ENCODE results near the gene KNL1.

Gene KNL1

DNA sequence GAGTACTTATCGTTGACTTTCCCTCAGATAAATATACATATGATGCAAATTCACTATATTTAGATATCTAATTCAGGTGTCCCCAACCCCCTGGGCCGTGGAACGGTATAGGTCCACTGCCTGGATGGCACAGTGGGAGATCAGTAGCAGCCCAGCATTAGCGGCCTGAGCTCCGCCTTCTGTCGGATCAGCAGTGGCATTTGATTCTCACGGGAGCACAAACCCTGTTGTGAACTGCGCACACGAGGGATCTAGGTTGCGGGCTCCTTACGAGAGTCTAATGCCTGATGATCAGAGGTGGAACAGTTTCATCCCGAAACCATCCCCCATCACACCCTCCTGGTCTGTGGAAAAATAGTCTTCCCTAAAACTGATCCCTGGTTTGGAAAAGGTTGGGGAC lies 6.9 kb downstream of the KNL1 start:
- Histone ChIP-seq H3K79me2 (ENCODE audit: insufficient read depth, low read length) (peaks cover 64% of the 10 kb centered on the region), H4K20me1 (ENCODE audit: insufficient read depth, low read length) (no peaks in the 10 kb centered on the region), H3K4me2 (ENCODE audit: low read length) (no peak overlapping the region), H3K9me3 (ENCODE audit: low read length) (no peaks in the 10 kb centered on the region), H3K9ac (ENCODE audit: low read length) (no peak overlapping the region), H3K27ac (ENCODE audit: low read depth, low read length, poor library complexity, severe bottlenecking) (no peak overlapping the region), H3K9me2 (ENCODE audit: low read depth, low read length) (no peaks in the 10 kb centered on the region), H3K27me3 (ENCODE audit: insufficient read depth, low read length) (no peaks in the 10 kb centered on the region), H3K4me1 (ENCODE audit: insufficient read depth, low read length, severe bottlenecking) (peaks cover 10% of the 10 kb centered on the region), H3K4me3 (ENCODE audit: low read depth, low read length, poor library complexity, severe bottlenecking) (no peak overlapping the region), H3K36me3 (ENCODE audit: insufficient read depth, low read length) (peaks cover 39% of the 10 kb centered on the region), H2AFZ (ENCODE audit: low read length) (no peak overlapping the region), H3F3A (ENCODE audit: insufficient read depth, low read length) (no peaks in the 10 kb centered on the region)
- no peak for TF ChIP-seq EZH2 (IDR thresholded peaks at IDR 0.05; ENCODE audit: borderline replicate concordance, low read length)
- TF ChIP-seq, protein P1, sequence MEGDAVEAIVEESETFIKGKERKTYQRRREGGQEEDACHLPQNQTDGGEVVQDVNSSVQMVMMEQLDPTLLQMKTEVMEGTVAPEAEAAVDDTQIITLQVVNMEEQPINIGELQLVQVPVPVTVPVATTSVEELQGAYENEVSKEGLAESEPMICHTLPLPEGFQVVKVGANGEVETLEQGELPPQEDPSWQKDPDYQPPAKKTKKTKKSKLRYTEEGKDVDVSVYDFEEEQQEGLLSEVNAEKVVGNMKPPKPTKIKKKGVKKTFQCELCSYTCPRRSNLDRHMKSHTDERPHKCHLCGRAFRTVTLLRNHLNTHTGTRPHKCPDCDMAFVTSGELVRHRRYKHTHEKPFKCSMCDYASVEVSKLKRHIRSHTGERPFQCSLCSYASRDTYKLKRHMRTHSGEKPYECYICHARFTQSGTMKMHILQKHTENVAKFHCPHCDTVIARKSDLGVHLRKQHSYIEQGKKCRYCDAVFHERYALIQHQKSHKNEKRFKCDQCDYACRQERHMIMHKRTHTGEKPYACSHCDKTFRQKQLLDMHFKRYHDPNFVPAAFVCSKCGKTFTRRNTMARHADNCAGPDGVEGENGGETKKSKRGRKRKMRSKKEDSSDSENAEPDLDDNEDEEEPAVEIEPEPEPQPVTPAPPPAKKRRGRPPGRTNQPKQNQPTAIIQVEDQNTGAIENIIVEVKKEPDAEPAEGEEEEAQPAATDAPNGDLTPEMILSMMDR (IDR thresholded peaks at IDR 0.05; ENCODE audit: low read length) = no peak

DNA sequence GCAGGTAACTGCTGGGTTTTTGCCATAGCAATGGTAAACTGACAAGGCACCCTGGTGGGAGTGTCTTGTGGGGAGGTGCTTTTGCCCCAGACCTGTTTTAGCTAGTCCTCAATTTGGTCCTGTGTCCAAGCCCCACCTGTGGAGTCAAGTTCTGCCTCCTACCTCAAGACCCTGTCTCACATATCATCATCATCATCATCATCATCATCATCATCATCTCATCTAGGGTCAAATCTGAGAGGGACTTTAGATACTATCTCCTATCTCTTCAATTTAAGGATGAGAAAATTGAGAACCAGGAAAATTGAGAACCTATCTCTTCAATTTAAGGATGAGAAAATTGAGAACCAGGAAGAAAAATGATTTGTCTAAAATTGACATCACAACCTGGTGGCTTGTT lies 9.9 kb downstream of the KNL1 start:
- H3K4me2 ChIP-seq (ENCODE audit: low read length) = no peak overlapping the region
- no peaks in the 10 kb centered on the region for H3K9me2 ChIP-seq (ENCODE audit: low read depth, low read length)
- H3K27ac ChIP-seq (ENCODE audit: low read depth, low read length, poor library complexity, severe bottlenecking) = no peak overlapping the region
- H3K9ac ChIP-seq (ENCODE audit: low read length) = no peak overlapping the region
- H3F3A ChIP-seq (ENCODE audit: insufficient read depth, low read length) = no peaks in the 10 kb centered on the region
- peaks cover 60% of the 10 kb centered on the region for H3K36me3 ChIP-seq (ENCODE audit: insufficient read depth, low read length)
- H3K9me3 ChIP-seq (ENCODE audit: low read length) = no peaks in the 10 kb centered on the region
- H3K4me3 ChIP-seq (ENCODE audit: low read depth, low read length, poor library complexity, severe bottlenecking) = no peak overlapping the region
- H3K4me1 ChIP-seq (ENCODE audit: insufficient read depth, low read length, severe bottlenecking) = no peaks in the 10 kb centered on the region
- H2AFZ ChIP-seq (ENCODE audit: low read length) = no peak overlapping the region
- no peak for TF ChIP-seq EZH2 (IDR thresholded peaks at IDR 0.05; ENCODE audit: borderline replicate concordance, low read length)
- TF ChIP-seq, protein P1 (IDR thresholded peaks at IDR 0.05; ENCODE audit: low read length) = no peak
- H3K79me2 ChIP-seq (ENCODE audit: insufficient read depth, low read length) = peaks cover 34% of the 10 kb centered on the region
- H3K27me3 ChIP-seq (ENCODE audit: insufficient read depth, low read length) = no peaks in the 10 kb centered on the region
- H4K20me1 ChIP-seq (ENCODE audit: insufficient read depth, low read length) = no peaks in the 10 kb centered on the region

DNA sequence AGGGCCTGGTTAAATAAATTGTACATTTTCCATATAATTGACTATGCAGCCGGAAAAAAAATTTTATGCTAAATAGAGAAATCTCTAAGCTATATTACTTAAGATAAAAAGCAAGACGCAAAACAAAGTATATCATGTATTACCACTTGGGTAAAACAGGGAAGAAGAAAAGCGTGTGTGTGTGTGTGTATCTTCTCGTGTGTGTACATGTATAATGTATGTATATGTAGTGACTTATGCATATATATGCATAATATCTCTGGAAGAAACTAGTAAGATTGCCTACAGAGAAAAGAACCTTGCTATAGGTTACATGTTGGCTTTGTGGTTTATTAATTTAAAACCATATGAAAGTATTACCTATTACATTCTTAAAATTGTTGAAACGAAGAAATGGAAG lies 19.0 kb downstream of the KNL1 start:
- Histone ChIP-seq H4K20me1 (ENCODE audit: insufficient read depth, low read length) (no peaks in the 10 kb centered on the region), H3K9me2 (ENCODE audit: low read depth, low read length) (no peaks in the 10 kb centered on the region), H3K9ac (ENCODE audit: low read length) (no peak overlapping the region), H3F3A (ENCODE audit: insufficient read depth, low read length) (no peaks in the 10 kb centered on the region), H3K36me3 (ENCODE audit: insufficient read depth, low read length) (peaks cover 57% of the 10 kb centered on the region), H3K79me2 (ENCODE audit: insufficient read depth, low read length) (no peaks in the 10 kb centered on the region), H3K9me3 (ENCODE audit: low read length) (no peaks in the 10 kb centered on the region), H2AFZ (ENCODE audit: low read length) (no peak overlapping the region), H3K27me3 (ENCODE audit: insufficient read depth, low read length) (no peaks in the 10 kb centered on the region), H3K4me3 (ENCODE audit: low read depth, low read length, poor library complexity, severe bottlenecking) (no peak overlapping the region), H3K4me2 (ENCODE audit: low read length) (no peak overlapping the region), H3K27ac (ENCODE audit: low read depth, low read length, poor library complexity, severe bottlenecking) (no peak overlapping the region), H3K4me1 (ENCODE audit: insufficient read depth, low read length, severe bottlenecking) (no peaks in the 10 kb centered on the region)
- TF ChIP-seq, protein P1 (IDR thresholded peaks at IDR 0.05; ENCODE audit: low read length) = no peak
- no peak for TF ChIP-seq EZH2 (IDR thresholded peaks at IDR 0.05; ENCODE audit: borderline replicate concordance, low read length)
